ENCODE measurements around the gene ARID1B.
"Not testable (repeated sequence)": the region's sequence is repeated elsewhere in the genome, so short reads cannot be mapped to it uniquely, and the experiment has no call there.

The ARID1B gene

GRCh38 chr6:157021344-157021992 lies 244.3 kb downstream of the ARID1B start:
- peak; percentile 74 to 75 for DNase-seq (ENCODE audit: low read depth in 2 of 2)

DNA sequence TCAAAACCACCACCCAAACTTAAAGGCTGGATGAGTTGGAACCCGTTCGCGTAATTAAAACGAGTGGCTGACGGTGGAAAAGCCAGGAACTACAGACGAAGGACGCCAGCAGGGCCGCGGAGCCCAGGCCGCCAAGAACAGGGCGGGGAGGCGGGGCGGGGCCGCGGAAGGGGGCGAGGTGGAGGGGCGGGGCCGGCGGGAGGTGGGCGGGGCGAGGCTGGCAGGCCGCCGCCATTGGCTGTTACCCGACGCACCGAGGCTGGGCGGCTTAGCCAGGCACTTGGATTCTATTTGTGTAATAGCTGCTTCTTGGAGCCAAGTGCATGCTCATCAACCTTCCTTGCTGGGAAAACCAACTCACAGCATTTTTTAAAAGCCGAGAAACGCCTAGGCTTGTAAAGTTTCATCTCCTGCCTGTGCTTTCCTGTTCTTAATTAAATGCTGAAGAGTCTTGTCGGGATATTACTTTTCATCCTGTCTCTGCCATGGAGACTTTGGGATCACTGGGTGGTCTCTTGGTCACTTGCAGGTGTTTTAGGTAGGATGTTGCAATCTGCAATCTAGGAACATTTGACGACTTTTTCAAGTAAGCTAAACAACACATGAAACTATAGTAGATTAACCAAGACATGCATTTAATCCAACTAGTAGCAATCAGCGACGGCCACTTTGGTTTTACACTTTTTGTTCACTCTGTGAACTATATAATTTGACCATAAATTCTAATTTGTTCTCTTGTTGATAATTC lies 245.0 kb downstream of the ARID1B start:
- peak; percentile 63 to 70 for DNase-seq (ENCODE audit: low read depth in 2 of 2)

DNA sequence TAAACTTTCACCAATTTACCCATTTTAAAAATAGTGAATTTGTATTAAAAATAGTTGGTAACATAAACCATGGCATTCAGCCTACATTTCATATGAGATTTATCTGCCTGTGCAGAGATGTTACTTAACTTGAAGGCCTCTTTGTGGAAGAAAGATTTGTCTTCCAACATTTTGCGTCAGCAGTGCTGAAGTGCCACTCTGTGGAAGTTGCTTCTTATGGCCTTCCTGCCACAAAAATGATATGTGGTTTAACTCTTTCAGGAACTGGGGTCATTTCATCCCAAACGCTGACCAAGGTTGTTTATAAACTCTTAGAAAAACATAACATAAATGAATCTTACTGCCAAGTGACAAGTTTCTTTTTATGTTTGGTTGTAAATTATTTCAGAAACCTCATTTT lies 246.8 kb downstream of the ARID1B start:
- DNase-seq (ENCODE audit: low read depth in 2 of 2), result no peak

GRCh38 chr6:157024745-157025144 lies 247.6 kb downstream of the ARID1B start:
- DNase-seq (ENCODE audit: low read depth in 2 of 2), result no peak

DNA sequence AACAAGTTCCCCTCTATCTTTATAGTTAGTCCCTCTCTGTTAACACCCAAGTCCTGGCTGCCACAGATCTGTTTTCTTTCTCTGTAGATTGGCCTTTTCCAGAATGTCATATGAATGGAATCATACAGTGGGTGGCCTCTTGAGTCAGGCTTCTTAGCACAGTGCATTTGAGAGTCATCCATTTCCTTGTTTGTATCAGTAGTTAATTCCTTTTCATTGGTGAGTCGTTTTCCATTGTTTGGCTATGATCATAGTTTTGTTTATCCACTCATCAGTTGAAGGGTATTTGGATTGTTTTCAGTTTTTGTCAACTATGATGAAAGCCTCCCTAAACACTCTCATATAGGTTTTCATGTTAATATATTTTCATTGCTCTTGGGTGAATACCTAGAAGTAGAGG lies 248.3 kb downstream of the ARID1B start:
- DNase-seq (ENCODE audit: low read depth in 2 of 2), result no peak

DNA sequence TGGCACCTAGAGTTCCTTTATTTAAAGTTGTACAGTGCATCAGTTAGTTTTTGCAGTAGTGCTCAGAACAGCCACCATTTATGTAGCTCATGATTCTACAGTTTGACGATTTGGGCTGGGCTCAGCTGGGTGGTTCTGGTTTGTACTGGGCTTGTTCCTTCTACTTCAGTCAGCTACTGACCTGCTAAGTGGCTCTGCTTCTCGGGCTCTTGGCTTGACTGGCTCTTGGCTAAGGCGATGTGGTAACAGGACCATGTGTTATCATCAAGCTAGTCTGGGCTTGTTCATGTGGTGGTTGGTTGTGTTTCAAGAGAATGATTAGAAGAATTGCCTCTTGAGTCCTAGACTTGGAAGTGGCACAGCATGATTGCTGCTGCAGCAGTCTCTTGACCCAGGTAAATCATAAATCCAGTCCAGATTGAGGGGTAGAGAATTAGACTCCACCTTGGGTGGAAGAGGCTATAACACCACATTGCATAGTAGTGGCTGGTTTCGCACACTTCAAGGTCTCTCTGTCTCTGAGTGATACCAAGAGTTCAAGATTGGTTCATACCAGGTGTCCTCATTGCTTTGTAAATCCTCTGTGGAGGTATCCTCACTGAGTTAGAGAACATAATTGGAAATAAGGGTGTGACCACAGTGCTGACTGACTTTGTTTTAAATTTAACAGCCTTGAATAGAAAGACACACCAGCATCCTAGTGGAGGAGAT lies 253.0 kb downstream of the ARID1B start:
- DNase-seq (ENCODE audit: low read depth in 2 of 2), result no peak

DNA sequence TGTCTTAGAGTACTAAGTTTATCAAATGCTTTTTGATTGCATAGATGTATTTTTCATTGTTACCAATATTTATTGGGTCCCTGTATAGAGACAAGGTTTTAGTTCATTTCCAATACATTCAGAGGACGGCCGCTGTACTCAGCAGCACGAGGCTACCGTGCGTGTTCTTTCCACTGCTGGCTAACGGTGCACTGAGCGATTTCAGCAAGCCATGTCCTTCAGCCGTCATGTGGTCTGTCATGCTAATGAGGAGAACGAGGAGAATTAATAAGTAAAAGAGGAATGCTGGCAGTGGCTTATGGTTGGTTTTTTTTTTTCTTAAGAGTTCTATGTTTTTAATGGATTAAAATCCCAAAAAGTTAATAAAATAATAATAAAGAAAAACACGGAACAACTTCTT lies 253.6 kb downstream of the ARID1B start:
- no peak for DNase-seq (ENCODE audit: low read depth in 2 of 2)

- no peak for DNase-seq (ENCODE audit: low read depth in 2 of 2)
Measured at GRCh38 chr6:157032923-157033322, 255.7 kb downstream of the ARID1B start.

GRCh38 chr6:157033428-157034140 lies 256.4 kb downstream of the ARID1B start:
- DNase-seq (ENCODE audit: low read depth in 2 of 2), result no peak

- DNase-seq (ENCODE audit: low read depth in 2 of 2), result no peak
Measured at GRCh38 chr6:157034436-157035230, 257.5 kb downstream of the ARID1B start.

- no peak for DNase-seq (ENCODE audit: low read depth in 2 of 2)
Measured at GRCh38 chr6:157035546-157035945, 258.4 kb downstream of the ARID1B start.

GRCh38 chr6:157036245-157036711 lies 259.1 kb downstream of the ARID1B start:
- DNase-seq (ENCODE audit: low read depth in 2 of 2), result no peak

DNA sequence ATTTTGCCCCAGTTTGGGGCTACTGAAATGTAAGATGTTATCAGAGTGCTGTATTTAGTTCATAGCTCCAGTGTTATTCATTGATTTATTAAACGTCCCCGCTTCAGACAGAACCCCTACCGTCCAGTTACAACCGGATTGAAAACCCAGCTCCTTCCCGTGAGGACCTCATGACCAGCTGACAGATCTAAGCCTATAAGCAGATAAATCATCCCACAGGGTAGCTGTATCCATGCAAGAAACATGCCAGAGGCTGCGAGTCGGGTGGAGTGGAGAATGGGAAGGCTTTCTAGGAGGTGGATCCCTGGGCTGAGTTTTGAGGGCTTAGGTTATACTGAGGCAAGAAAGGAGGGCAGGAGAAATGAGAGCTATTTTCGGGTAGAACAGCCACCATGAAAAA lies 260.0 kb downstream of the ARID1B start:
- DNase-seq (ENCODE audit: low read depth in 2 of 2), result no peak

DNA sequence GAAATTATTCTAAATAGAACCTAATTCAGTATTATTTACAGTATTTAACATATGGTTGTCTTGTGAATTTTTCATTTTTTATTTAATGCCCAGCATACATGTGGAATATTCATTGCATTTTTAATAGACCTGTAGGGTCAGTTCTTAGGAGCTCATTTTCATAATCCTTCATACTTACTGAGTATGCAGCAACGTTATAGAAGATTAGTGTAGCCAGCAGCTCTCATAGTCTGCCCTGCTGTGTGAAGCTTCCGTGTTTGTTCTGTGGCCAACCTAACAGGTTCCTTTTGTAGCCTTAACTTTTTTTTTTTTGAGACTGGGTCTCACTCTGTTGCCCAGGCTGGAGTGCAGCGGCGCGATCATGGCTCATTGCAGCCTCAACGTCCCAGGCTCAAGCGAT lies 261.4 kb downstream of the ARID1B start:
- no peak for DNase-seq (ENCODE audit: low read depth in 2 of 2)

- DNase-seq (ENCODE audit: low read depth in 2 of 2), result not testable (repeated sequence)
Measured at GRCh38 chr6:157039639-157040038, 262.5 kb downstream of the ARID1B start.

DNA sequence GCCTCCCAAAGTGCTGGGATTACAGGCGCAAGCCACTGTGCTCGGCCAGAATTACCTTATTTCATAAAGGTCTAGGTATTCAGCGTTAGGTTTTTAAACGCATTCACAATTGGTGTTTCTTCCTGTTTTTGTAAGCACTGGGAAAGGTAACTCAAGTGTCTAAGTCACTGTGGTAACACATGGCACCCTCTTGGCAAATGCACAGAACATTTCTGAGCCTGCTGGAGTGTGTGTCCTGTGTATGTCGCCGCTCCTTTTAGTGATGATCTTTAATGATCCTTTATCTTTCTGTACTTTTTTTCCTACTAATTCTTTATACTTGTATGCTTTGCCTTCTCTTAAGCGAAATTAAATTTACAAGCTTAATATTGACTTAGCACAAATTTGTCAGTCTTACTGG lies 263.0 kb downstream of the ARID1B start:
- DNase-seq (ENCODE audit: low read depth in 2 of 2), result no peak

DNA sequence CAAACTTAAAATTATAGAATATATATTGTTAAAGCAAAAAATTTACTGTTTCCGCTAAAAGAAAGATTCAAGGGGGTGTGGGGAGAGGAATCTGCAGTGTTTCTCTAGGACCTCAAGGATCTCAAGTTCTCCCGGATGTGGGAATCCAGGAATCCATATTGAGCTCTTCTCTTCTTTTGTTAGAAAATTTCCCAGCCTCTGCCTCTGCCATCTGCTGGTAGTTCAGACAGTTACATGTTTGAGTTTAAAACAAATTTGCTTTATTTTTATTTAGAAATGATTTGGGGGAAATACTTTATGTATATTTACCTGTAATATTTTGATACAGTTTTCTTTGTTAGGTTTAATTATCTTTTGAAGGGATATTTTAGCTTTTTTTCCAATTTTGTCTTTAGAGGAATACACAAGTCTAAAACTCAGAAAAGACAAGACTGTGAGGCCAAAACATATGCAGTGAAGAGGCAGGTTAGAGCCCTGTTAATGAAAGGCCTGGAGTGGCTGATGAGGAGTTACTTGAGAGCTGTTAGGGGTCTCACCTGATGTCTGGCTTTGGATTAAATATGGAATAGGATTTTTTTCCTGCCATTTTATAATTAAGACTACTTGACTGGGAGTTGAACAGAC lies 268.8 kb downstream of the ARID1B start:
- DNase-seq (ENCODE audit: low read depth in 2 of 2), result no peak

- DNase-seq (ENCODE audit: low read depth in 2 of 2), result no peak
Measured at GRCh38 chr6:157046776-157047175, 269.6 kb downstream of the ARID1B start.

DNA sequence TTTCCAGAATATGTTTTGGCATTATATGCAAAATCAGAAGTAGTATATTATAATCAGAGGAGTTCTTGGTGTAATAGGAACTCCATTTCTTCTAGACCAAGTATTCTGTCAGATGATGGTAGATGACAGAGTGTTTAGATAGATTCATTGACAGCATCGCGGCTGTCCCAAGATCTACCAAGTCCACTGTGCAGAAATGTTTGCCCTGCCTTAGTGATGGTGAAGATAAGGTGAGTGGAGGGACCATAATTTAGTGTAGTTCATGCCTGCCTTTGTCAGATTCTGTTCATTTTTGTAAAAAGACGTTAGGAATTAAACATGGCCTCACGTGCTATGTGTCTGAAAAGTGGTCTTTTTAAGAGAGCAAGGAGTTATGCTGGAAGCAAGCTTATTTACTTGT lies 270.1 kb downstream of the ARID1B start:
- DNase-seq (ENCODE audit: low read depth in 2 of 2), result no peak

- no peak for DNase-seq (ENCODE audit: low read depth in 2 of 2)
Measured at GRCh38 chr6:157047951-157048350, 270.8 kb downstream of the ARID1B start.

DNA sequence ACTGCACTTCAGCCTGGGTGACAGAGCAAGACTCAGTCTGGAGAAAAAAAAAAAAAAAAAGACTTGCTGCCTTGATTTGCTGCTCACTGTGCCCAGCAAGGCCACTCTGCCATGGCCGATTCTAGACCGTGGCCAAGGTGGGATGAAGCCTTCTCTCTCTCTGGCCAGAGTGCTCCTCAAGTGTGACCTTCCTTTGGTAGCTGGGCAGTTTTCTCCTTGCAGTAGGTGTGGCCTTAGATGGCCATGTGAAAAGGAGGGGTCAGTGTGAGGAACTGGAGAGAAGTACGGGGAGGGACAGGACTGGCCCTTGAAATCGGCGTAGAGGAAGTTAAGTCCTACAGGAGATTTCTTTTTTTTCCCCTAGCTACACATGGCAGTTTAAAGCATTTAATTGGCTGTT lies 272.0 kb downstream of the ARID1B start:
- DNase-seq (ENCODE audit: low read depth in 2 of 2), result no peak
